NCI-H1694 (cell line): ENCODE data around the gene GFY.
A peak's percentile ranks its signal among the peaks of the same experiment; 100 is the strongest.

Experiments used
- DNase-seq: peaks from one replicate; lab custom pipeline; 2025; lab: John Stamatoyannopoulos, UW

GFY gene

DNA sequence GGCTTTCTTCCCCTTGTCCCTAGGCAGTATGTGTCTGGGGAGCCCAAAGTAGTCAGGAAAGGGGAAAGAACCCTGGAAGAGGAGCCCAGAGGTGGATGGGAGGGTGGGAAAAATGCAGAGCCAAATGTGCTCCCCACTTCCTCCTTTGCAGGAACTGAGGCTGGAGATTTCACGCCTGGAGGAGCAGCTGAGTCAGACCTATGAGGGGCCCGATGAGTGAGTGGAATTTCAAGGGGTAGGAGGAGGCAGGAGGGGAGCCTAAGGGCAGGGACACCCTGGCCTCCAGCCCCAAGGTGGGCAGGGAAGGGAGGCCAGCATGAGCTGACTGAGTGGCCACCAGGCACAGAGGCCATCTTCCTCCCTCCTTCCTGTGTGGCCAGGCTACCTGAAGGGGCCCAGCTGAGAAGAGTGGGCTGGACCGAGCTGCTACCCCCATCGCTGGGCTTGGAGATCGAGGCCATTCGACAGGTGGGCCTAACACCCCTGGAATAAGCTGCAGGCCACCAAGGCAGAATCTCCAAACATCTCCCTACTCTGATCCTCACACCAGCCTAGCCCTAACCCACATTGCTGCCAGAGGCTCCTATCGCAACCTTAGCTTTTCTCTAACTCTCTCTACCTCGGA lies 16.3 kb upstream of the GFY start:
- no peak for DNase-seq

DNA sequence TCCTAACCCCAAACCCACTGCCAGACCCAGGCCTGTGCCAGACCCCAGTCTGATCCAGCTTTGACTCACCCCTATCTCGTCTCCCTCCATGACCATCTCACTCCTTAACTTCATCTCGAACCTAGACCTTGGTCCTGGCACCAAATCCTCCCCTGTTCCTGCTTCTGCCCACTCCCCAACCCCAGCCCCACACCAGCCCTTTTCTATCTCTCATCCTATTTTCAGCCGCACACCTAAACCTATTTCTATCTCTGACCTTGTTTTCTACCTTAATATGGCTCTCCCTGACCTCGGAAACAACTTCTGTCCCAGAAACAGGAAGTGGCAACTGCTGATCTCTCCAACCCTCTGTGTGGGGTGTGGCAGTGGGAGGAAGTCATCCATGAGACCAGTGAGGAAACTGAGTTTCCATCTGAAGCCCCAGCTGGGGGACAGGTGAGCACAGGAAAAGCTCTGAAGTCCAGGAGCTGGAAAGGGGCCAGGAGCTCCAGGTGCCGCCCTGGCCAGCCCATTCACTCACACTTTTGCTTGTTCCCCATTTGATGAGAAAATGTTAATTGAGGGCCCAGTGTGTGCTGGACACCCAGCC lies 15.7 kb upstream of the GFY start:
- no peak for DNase-seq

DNA sequence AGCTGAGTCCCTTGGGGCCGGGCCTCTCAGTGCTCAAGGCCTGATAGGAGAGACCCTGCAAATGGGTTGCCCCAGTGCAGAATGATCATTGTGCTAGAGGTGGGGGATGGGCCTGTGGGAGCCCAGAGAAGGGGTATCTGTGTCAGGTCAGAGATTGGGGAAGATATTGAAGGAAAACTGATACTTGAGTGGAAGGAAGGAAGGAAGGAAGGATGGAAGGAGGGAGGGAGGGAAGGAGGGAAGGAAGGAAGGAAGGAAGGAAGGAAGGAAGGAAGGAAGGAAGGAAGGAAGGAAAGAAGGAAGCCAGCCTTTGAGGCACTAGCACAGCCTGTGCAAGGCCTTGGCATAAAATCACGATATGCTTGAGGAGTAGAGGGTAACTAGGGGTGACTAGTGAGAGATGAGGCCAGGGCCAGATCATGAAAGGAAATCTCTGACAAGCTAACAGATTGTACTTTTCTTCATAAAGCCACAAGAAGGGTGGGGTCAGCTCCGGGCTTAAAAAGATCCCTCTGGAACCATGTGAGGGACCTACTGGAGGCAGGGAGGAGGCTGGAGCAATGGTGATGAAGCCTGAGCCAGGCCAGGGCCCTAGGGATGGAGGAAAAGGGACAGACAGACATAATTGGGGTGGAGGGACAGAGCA lies 13.4 kb upstream of the GFY start:
- no peak for DNase-seq

DNA sequence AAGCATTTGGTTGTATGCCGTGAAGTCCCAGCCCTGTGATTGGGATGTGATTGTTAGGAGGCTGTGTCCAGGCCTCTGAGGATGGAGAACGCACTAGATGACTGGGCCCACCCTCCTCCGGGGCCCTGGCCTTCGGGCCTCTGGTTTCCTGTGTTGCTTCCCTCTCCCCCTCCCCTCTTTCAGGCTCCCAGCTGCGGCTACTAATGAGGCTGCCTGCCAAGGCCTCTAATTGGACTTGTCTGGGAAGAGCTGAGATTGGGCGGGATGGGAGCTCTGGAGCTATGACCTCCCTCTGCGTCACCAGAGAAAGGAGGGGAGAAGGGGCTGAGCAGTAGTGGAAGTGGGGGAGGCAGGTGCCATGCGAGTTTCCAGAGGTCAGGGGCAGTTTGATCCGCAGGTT lies 11.8 kb upstream of the GFY start:
- DNase-seq = no peak

DNA sequence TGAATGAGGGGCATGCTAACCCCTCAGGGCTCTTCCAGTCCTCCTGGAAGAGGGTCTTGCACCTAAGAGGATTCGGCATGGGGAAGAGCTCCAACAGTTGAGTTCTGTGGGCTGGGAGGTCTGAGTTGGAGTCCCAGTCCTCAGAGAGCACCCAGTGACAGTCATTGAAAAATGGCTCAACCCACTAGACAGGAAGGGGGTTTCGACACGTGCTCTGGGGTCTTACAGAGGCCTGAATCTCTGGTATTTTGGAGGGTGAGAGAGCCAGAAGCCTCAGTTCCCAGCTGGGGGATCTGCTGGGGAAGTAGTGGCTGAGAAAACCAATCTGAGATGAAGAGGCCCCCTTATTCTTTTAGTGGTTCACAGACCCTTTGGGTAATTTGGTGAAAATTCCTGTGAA lies 10.9 kb upstream of the GFY start:
- DNase-seq = no peak

DNA sequence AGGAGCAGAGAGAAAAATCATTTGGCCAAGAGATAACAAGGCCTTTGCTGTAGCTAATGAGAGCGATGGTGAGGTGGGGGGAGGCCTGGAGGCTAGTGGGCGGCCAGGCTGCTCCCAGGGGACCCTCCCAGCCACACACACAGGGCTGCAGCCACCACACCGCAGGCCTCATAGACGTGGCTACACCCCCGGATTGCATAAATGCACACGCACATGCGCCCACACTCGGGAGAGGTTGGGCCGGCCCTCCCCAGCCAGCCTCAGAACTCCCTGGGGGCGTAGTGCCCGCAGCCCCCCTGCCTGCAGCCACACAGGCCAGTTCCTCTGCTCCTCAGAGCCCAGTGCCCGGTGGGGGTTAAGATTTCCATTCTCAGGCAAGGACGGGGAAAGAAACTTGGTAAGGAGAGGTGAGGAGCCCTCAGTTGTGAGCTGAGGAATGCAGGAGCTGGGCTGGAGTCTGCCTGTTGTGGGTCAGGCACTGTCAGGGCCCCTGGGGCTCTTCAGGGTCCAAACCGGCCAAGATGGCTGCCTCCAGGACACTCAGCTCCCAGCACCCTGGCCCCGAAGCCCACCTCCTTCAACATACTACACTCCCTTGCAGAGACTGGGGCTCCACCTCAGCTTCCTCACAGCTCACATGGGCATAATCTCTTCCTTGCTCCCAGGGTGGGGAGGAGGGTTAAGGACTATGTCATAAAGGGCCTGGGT lies 9.9 kb upstream of the GFY start:
- DNase-seq = no peak

DNA sequence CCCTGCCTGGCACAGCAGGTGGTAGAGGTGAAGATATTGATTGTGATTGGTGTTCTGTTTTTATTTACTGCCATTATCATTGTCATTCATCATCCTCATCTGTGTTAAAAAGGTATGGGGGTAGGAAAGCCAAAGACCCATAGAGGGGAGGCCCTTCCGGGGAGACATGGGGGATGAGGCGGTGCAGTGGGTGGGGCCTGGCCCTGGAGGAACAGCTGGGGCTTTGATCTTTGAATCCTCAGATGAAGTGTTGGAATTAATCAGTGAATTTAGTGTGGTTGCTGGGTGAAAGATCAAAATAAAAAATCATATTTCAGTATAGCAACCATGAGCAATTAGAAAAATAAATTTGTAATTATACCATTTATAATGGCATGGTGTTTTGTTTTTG lies 9.4 kb upstream of the GFY start:
- DNase-seq = no peak

DNA sequence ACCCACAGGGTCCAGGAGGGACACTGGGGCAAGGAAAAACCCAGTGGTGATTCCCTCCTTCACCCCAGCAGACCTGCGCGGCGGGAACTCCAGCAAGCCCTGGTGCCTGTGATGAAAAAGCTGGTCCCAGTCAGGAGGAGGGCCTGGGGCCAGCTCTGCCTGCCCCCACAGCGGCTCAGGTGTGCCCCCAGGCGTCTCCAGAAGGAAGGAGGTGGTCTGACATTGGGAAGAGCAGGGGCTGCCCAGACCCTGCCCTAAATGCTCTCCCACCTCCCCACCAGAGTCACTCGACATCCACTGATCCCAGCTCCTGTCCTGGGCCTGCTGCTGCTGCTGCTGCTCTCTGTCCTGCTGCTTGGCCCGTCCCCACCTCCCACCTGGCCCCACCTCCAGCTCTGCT lies 8.1 kb upstream of the GFY start:
- no peak for DNase-seq

DNA sequence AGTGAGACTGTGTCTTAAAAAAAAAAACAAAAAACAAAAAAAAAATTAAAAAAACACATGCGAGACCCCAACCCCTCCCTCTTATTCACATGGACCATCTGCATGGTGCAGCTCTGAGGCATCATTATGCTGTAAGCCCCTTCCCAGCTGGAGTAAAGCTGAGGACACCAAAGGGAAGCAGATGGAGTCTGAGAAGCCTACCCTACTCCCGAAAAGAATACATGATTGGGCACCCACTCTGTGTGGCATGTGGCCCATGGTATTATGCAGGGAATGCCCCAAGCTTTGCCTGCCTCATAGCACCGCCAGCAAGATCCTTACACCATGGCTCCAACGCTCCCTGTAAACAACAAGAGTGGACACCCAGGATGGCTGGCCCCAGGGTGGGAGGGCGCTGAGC lies 6.7 kb upstream of the GFY start:
- DNase-seq = peak; percentile 21

DNA sequence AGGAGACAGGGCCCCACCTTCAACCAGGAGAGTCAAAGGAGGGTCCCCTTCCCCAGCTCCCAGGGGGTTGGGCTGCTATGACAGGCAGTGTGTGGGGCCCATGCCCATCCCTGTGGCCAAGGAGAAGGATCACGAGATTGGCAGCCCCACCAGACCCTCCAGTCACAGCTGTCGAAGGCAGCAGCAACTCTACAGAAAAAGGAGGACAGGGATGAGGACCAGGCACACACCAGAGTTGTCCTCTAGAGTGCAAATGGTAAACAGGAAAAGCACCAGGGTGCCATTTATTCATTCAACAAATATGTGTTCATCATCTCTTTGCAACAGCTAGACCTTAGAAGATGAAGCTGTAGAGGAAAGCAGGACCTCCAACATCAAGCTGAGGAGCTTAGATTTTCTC lies 6.0 kb upstream of the GFY start:
- no peak for DNase-seq

DNA sequence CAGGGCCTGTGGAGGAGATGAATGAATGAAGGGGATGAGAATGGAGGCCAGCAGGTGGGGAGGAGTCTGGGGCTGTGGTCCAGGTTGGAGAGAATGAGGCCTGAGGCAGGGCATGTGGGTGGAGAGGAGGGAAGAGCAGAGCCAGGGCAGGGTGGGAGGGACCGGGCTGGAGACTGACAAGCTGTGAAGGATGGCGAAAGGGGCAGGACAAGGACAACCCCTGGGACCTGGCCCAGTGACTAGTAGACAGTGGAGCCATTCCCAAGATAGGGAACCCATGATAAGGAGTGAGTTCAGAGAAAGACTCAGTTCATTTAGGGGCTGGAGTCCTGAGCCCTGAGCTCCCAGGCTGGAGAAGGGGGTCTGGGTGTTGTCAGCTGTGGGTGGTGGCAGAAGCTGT lies 5.0 kb upstream of the GFY start:
- DNase-seq = no peak

DNA sequence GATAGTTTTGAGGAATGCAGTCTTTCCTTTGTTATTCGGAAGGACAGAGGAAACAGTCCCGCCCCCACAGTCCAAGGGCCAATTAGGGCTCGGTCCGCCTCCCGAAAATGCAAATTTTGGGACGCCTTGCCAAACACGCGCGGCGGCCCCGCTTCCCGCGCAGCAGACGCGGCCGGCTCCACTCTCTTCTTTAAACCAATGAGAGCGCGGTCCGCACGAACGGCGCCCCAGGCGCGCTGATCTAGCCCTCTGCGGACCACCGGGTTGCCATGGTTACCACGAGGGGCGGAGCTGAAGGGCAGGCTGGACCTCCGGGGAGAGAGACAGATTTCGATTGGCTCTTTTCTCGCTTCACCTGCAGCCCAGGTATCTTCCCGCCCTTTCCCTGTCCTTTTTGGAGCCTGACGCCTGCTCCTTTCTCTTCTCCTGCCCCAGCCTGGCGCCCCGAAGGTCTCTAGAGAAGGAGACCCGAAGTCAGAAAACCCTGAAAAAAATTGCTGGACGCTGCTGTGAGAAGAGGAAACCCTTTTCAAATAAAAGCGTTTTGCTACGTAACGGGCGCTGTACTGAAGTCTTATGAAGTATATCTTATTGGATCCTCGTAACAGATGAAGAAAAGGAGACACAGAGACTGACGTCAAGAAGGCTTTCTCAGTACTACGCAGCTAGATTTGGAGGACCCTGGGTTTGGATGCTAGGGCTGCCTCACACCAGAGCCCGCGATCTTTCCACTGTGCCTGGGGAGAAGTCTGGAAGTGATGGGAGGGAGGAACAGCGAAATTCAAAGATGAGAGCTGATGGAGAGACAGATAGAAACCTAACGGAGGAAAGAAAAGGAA lies 3.9 kb upstream of the GFY start:
- DNase-seq = peak; percentile 86

DNA sequence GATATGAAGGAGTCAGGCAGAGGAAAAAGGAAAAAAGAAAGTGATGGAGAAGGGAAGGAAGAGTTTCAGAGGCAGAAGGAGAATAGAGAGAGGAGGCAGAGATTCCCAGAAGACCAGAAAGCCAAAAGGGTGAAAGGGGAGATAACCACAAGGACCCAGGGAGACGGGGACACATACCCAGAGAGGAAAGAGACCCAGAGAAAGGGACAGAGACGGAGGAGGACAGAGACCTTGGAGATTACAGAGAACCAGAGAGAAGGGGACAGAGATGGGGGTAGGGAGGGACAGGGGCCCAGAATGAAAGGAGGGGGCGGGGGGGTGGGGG lies 3.3 kb upstream of the GFY start:
- no peak for DNase-seq

DNA sequence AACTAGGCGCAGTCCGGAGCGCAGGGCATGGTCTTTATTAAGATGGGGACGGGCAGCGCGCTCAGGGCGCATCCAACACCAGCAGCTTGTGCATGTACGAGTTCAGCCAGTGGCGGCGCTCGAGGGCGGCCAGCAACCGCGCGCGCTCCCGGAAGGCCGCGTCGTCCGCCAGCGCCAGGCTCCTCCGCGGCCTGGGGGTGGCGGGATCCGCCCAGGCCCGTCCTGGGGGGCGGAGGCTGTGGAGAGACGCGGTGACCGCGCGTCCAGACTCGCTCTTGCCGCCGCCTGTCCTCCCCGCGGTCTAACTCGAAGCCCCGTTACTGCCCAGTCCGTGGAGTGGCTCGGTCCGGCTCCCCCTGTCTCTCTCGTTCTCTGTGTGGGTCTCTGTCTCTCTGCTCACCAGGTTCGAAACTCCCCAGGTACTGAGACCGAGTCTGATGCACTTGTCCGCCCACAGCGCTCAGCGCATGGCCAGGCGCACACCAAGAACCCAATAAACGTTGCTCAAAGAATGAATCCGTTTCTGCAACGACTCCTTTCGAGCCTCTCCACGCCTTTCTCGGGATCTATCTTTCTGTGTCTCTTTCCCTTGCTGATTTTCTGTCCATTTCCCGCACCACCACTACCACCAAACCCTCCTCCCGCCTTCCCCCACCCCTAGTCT lies 2.6 kb upstream of the GFY start:
- peak; percentile 71 for DNase-seq

DNA sequence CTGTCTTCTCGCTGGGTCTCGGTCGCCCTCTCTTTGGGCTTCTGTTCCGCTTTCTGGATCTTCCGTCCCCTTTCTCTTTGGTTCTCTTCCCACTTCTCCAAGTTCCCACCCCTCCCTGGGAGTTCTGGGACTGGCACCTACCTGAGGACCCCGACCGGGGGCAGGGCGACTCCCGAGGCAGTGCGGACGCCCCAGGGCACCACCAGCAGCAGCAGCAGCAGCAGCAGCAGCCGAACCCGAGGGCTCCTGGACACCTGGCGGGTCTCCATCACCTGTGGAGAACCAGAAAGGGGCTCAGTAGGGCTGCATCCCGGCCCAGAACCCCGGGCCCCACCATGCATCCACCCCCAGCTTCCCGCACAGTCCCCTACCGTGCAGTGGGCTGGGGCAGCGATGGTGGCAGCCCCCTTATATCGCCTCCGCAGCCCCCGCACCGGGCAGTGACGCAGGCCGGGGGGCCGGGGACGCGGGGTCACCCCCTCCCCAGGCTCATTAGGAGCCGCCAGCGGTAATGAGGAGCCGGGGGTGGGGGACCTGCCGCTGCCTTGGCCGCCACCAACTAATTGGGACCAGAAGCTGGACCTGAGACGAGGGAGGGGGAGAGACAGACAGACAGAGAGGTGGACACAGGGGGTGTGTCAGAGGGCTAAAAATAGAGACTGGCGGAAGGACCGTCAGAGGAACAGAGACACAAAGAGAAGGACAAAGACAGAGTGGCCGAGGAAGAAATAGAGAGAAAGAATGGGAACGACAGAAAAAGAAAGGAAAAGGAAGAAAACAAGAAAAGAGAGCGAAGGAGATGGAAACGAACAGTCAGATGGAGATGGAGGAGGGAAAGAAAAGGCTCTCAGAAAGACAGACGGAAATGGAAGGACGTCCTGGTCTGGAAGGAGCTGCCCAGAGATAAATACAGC lies 1.9 kb upstream of the GFY start, which contains the start of gene PTH2:
TSS of gene PTH2 (minus strand) at position 371 of the 914 bp plus-strand sequence. CDS start at position 269, 102 bp downstream.
- DNase-seq = no peak

DNA sequence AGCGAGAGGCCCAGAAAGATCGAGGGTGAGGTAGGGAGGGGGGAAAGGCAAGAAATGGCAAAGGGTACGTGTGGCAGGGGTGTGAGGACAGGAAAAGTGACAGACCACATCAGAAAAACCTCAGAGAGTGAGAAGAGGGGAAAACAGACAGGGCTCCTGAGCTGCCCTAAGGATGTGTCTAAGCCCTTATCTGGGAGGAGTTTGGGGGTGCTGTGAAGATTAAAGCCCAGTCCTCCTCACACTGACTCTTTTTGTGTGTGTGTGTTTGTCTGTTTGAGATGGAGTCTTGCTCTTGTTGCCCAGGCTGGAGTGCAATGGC lies 1.2 kb upstream of the GFY start:
- no peak for DNase-seq

DNA sequence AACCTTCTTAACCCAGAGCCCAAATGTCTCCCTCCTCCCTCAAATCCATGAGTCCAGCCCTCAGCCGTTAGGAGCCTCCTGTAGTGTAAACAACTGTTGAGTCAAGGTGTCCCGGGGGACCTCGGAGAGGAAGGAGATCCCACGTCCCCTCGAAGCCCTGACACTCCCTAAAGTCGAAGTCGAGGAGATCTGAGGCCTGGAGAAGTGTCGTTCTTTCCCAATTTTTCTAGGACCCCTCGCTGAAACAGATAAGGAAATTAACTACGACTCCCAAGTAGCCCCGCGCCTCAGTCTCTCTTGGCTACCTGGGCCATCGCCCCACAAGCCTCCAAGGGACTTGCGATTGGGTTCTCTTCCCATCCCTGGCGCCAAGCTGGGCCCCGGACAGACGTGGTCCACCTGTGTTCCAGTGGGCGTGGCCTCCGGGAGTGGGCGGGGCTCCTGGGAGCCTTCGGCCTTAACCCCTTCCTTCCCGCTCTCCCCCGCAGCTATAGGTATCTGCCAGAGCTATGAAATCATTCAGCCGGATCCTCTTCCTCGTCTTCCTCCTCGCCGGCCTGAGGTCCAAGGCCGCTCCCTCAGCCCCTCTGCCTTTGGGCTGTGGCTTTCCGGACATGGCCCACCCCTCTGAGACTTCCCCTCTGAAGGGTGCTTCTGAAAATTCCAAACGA lies 869 bp downstream of the GFY start:
- no peak for DNase-seq

DNA sequence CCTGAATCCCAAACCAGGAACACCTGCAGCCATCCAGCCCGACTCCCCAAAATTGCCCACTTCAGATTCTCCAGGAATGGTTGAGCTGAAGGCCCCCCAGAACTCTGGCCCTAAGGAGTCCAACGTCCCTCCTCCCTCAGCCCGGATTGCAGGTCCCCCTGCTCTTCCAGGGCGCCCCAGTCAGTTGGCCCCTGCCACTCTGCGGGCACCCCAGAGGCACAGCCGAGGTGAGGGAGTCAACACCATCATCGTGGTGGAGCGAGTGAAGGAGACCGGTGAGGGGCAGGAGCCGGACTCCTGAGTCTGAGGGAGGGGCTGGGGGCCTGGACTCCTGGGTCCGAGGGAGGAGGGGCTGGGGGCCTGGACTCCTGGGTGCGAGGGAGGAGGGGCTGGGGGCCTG lies 2.2 kb downstream of the GFY start:
- DNase-seq = no peak

DNA sequence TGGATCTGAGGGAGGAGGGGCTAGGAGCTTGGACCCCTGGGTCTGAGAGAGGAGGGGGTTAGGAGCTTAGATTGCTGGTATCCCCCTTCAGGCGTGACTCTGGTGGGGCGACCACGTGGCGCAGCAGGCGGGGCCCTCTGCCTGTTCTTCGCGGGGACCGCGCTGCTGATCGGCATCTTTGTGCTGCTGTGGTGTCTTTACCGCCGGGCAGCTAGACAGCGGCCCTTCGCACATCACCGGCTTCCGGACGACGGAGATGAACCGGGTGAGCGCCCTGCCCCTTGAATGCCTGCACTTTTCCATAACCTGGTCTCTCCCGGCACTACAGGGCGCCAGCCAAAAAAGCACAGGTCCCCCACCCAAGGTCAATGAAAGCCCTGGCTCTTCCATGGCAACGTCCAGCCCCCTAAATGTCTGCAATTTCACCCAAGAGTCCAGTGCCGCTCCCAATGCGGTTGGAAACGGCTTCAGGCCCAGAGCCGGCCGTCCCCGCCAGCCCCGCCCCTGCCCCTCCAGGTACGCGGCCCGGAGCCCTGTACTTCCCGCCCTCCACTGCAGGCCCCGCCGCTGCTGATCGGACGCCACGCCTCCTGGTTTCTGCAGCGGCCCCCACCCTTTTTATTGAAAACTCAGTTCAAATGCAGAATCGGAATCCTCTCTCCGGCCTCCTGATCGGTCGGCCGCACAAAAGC lies 2.8 kb downstream of the GFY start:
- no peak for DNase-seq
